Measurements from ENCODE around the gene IFI44L. TPM values are rescaled to one million over a fixed set of nuclear protein-coding genes. Genes with fewer than 3 reads are reported as not detected.

The IFI44L gene
- 132 and 135 TPM in 2 replicates for total RNA-seq

DNA sequence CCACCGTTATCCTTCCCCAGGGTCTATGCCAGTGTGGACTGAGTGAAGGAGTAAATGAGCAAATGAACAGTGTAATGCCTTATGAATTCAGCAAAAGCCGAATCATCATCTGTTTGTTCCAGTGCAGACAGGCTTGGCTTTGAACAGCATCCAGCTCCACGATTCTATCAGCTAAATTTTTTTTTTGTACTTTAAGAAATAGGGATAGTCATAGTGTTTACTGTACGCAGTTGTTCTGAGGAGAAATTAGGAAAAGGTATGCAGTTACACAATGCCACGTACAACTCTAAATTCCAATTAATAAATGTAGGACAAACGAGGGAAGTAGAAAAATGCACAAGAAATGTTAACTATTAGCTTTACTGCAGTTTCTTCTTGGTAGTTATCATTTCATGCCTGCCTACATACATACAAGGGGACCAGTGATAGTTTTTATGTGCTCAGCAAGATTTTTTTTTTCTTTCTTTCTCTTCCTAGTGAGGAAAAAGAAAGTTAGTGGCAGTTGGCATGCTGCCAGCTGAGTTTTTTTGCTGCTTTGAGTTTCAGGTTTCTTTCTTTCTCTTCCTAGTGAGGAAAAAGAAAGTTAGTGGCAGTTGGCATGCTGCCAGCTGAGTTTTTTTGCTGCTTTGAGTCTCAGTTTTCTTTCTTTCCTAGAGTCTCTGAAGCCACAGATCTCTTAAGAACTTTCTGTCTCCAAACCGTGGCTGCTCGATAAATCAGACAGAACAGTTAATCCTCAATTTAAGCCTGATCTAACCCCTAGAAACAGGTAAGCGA is at the start of gene IFI44L:
Gene IFI44L (plus strand): TSS at position 646 of the 777 bp plus-strand sequence. CDS start 7,468 bp downstream, outside the sequence.
- intact Hi-C loops (cut with micrococcal nuclease) = loop anchor here (1.0 to 10.0 kb wide), 7 partner anchors 8 to 1405 kb away; partner anchors contain the start of genes DNAJB4, PIGK, USP33 and ZZZ3

GRCh38 chr1:78570539-78570938 is 49.7 kb upstream of the IFI44L start:
- intact Hi-C loops (cut with micrococcal nuclease) = no loop called here

- intact Hi-C loops (cut with micrococcal nuclease) = no loop called here
Observed at GRCh38 chr1:78577257-78578100, 42.8 kb upstream of the IFI44L start.

DNA sequence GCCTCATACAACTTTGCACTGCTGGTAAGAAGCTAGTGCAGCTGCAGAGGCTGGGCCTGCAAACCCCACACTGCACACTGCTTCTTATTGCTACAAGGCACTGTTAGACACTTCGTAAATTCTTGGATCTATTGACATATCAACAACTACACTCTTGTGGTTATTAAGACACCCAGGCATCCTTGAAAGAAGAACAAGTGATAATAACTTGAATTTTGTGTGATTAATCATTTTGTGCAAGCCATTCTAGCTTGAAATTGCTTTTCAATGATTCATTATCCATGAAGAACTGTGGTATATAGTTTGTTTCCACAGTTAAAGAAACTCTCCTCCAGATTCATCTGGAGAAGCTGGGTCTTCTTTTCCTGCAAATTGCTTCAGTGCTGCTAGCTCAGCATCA is 33.7 kb upstream of the IFI44L start:
- intact Hi-C loops (cut with micrococcal nuclease) = no loop called here

DNA sequence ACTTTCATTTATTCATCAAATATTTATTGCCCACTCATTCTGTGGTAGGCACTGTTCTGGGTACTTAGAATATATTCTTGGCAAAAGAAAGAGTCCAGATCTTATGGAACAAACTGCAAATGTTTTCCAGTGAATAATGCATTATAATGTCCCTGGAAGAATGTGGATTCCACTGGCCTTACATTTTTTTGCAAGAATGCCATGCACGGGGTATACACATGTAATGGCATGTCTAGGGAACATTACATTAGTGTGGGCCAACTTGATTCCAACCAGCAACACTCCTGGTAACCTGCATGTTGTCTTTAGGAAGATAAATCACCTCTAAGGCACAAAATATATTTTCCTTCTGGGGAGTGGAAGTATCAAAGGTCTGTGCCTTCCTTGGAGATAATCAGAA is 33.0 kb upstream of the IFI44L start:
- intact Hi-C loops (cut with micrococcal nuclease) = no loop called here

- intact Hi-C loops (cut with micrococcal nuclease) = no loop called here
Observed at GRCh38 chr1:78591971-78592370, 28.3 kb upstream of the IFI44L start.

DNA sequence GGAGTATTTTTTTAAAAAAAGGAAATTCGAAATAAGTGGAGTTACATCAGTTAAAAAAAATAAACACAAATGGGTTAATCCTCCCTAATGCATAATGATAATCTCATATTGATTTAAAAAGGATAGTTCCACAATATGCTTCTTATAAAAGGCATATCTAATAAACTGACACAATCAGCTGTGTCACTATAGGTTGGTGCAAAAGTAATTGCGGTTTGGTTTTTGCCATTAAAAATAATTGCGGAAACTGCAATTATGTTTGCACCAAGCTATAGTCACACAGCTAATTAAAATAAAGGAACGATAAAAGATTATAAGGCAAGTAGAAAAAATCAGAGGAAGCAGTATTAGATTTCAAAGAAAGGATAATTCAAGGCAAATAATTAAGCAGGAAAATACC is 21.0 kb upstream of the IFI44L start:
- intact Hi-C loops (cut with micrococcal nuclease) = no loop called here

DNA sequence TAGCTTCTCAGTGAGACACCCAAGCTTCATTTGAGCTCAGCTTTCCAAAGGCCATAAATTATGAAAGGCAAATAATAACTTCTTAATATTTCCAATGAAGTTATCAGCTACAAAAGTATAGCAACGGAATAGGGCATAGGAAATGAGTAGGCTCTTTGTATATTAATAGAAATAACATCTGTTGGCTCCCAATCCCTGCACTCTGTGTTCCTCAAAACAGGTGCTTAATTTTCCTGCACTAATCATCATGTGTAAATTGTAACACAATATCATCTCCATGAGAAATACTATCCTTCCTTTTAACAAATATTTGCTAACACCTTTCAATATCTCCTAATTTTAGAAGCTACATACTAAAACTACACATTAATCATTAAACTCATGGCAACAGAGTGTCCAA is 19.2 kb upstream of the IFI44L start:
- intact Hi-C loops (cut with micrococcal nuclease) = no loop called here

DNA sequence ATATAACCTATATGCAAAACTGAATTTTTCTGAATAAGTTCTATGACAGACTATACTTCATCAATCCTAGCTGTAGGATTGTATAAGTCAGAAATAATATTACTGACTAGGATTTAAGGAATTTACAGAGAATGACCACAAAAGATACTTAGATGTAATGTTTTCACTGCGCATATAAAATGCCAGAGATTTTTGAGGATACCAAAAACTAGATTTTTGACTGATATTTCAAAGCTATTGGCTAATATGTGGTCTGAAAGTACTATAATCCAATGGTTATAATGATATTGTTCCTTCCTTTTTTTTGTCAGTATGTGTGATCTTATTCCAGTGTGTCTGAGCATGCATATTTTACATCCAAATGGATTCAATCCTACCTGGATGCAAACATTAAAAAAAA is 17.0 kb upstream of the IFI44L start:
- intact Hi-C loops (cut with micrococcal nuclease) = no loop called here

DNA sequence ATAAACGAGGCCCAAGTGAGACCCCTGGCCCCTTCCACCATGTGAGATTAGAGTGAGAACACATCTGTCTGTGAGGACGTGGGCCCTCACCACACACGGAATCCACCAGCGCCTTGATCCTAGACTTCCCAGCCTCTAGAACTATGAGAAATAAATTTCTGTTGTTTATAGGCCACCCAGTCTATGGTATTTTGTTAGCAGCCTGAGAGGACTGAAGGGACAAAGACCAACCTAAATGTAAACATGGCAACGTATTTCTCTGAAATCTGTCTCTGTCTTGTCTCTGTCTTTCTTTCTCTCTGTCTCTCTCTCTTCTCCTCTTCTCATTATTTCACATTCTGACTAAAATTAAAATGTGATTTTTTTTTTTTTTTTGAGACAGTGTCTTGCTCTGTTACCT is 15.6 kb upstream of the IFI44L start:
- intact Hi-C loops (cut with micrococcal nuclease) = no loop called here

DNA sequence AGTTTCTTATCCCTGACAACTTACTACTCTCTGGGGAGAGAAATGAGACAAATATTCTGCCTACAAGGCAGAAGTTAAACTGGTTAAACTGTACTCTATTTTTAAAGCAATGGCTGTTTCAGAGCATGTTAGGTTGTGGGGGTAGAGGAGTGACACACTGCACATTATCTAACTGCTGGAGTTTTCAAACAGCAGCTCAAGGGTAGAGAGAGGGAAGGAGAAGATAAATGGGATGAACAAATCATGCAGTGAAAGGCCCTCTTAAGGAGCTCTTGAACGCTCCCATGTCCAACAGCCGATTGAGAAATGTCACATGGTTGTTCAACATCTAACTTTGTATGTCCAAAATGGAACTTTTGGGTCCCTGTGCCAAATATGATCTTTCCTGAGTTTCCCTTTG is 14.0 kb upstream of the IFI44L start:
- intact Hi-C loops (cut with micrococcal nuclease) = no loop called here

DNA sequence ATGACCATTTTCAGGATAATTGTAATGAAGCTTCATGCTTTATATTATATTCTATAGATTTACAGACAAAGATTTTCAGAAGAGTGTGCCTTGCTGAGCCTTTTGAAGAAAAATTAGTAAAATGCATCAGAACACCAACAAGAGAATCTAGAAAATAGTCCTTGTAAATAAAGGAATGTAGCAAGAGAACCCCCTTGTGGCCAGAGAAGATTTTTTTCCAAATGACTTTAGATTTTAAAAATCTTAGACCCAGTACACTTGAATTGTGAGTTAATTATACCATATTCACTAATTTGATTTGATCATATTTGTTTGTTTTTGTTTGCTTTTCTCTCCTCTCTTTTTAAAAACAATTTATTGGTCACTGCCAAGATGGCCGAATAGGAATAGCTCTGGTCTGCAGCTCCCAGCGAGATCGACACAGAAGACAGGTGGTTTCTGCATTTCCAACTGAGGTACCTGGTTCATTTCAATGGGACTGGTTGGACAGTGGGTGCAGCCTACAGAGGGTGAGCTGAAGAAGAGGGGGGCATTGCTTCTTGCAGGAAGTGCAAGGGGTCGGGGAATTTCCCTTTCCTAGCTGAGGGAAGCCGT is 12.8 kb upstream of the IFI44L start:
- intact Hi-C loops (cut with micrococcal nuclease) = loop anchor here (1.0 kb wide), 2 partner anchors 462 to 477 kb away; no protein-coding TSS in a partner anchor

- intact Hi-C loops (cut with micrococcal nuclease) = loop anchor here (1.0 kb wide), 2 partner anchors 463 to 478 kb away; no protein-coding TSS in a partner anchor
Observed at GRCh38 chr1:78607944-78608343, 12.3 kb upstream of the IFI44L start.

DNA sequence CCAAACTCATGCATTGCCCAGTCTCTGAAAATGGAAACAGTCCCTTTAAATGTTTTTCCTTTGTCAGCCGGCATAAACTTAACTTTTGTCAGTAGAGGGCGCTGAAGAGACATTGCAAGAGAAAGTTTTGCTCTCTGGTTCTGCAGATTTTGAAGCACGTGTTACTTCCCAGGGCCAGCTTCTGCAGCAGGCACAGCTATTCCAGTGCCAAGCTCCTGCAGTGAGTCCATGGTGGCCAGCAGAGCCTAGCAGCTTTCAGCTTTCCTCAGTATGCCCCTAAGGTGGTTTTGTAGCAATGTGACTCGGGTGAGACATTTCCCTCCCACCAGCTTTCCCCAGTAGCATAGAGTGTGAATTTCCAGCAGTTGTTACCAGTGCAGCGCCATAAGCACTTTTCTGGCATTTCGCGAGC is 2.6 kb upstream of the IFI44L start:
- intact Hi-C loops (cut with micrococcal nuclease) = loop anchor here (1.0 to 5.0 kb wide), 5 partner anchors 32 to 736 kb away; partner anchors contain the start of gene IFI44

DNA sequence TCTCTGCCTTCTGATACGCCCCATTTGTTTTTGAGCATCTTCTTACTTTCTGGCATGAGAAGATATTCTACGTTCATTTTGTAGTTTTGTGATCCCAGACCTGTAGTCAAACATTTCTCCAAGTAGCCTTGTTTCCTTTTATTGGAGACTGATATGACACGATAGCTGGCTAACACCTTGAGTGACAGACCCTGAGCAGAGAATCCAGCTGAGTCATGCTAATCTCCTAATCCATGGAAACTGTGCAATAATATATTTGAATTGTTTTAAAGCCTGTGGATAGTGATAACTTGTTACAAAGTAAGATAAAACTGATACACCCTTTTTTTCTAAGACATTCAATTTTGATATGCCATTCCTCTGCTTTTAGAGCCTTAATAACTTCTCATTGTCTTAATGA is 1.2 kb upstream of the IFI44L start:
- intact Hi-C loops (cut with micrococcal nuclease) = loop anchor here (5.0 kb wide), 1 partner anchor 423 kb away; no protein-coding TSS in a partner anchor

DNA sequence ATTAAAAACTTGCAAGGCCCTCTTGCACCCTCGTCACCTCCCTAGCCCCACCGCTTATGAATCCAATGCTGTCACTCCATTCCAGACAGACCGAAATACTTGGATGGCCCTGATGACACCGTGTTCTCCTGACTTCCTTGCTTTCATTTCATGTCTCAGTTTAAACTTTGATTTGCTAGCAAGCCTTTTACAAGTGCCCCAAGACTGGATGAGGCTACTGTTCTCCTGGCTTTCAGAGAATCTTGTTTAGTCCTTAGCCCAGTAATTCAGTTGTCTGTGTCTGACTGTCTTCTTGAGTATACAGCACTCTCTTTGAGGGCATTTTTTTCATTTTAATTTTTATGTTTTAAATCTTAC is 824 bp upstream of the IFI44L start:
- intact Hi-C loops (cut with micrococcal nuclease) = loop anchor here (5.0 kb wide), 1 partner anchor 423 kb away; no protein-coding TSS in a partner anchor

GRCh38 chr1:78620666-78621065 is 418 bp downstream of the IFI44L start:
- intact Hi-C loops (cut with micrococcal nuclease) = loop anchor here (1.0 to 10.0 kb wide), 6 partner anchors 8 to 1406 kb away; partner anchors contain the start of genes DNAJB4, PIGK, USP33 and ZZZ3

GRCh38 chr1:78622548-78622947 is 2.3 kb downstream of the IFI44L start:
- intact Hi-C loops (cut with micrococcal nuclease) = loop anchor here (5.0 to 10.0 kb wide), 2 partner anchors 865 to 1408 kb away; partner anchors contain the start of genes PIGK and USP33

DNA sequence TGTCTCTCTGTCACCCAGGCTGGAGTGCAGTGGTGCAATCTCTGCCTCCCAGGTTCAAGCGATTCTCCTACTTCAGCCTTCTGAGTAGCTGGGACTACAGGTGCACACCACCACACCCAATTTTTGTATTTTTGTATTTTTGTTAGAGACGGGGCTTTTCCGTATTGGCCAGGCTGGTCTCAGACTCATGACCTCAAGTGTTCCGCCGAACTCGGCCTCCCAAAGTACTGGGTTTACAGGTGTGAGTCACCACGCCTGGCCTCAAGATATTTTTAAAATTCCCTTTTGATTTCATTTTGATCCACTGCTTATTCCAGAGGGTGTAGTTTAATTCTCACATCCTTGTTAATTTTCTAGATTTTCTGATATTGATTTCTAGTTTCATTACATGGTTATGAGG is 3.8 kb downstream of the IFI44L start:
- intact Hi-C loops (cut with micrococcal nuclease) = loop anchor here (1.0 to 10.0 kb wide), 4 partner anchors 25 to 1409 kb away; partner anchors contain the start of genes FUBP1, IFI44, PIGK and USP33

DNA sequence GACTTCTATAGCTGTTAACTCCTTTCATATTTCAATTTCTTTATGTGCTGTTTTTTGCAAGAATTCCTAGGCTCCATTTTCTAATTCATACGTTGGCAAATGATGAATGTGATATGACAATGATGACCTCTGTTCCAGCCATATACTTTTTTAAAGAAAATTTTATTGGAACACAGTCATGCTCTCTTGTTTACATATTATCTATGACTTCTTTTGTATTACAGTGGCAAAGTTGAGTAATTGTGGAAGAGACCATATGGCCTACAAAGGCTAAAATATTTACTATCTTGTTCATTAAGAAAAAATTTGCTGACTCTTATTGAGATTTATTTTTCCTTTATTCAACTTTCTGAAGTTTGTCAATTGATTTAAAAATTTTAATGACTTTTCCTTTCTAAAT is 7.1 kb downstream of the IFI44L start:
- intact Hi-C loops (cut with micrococcal nuclease) = loop anchor here (10.0 kb wide), 1 partner anchor 1413 kb away; the partner anchor contains the start of gene PIGK

- intact Hi-C loops (cut with micrococcal nuclease) = no loop called here
Observed at GRCh38 chr1:78630600-78630999, 10.4 kb downstream of the IFI44L start.
